ENCODE results near the gene XPO1.

Gene XPO1

GRCh38 chr2:61434314-61434713 lies 103.8 kb downstream of the XPO1 start:
- DNase-seq (ENCODE audit: low read depth in 3 of 3) = no peak

- DNase-seq (ENCODE audit: low read depth in 3 of 3) = no peak
Measured at GRCh38 chr2:61433606-61434005, 104.5 kb downstream of the XPO1 start.

GRCh38 chr2:61432990-61433389 lies 105.2 kb downstream of the XPO1 start:
- DNase-seq (ENCODE audit: low read depth in 3 of 3) = no peak

- DNase-seq (ENCODE audit: low read depth in 3 of 3) = no peak
Measured at GRCh38 chr2:61431345-61431744, 106.8 kb downstream of the XPO1 start.

Data from stimulated activated CD4-positive, alpha-beta T cell treated with anti-CD3 and anti-CD28 coated beads, TNF-alpha, amount 100 ng/mL, for 48 hours (primary cell).